Muscle of leg (tissue), 11 donors: ENCODE measurements around the gene ZFYVE19. TPM values are rescaled to one million over a fixed set of nuclear protein-coding genes. Genes with fewer than 3 reads are reported as not detected.

Experiments used
- DNase-seq: peaks from one replicate; pipeline ENCODE4 v3.0.0; 2013
- H3K27ac ChIP-seq: one replicate; pipeline ENCODE4 v1.5.1; 2013; ENCODE audit warnings: mild to moderate bottlenecking, low read length, control low read depth
- H3K27me3 ChIP-seq: one replicate; pipeline ENCODE4 v1.6.1; 2013; ENCODE audit warnings: low read length; ENCODE audit not compliant: control insufficient read depth, insufficient read depth
- H3K36me3 ChIP-seq: one replicate; pipeline ENCODE4 v1.6.1; 2013; ENCODE audit warnings: low read length; ENCODE audit not compliant: control insufficient read depth, insufficient read depth
- H3K4me1 ChIP-seq: one replicate; pipeline ENCODE4 v1.6.1; 2013; ENCODE audit warnings: low read length; ENCODE audit not compliant: control insufficient read depth, insufficient read depth
- H3K4me3 ChIP-seq: one replicate; pipeline ENCODE4 v1.5.1; 2013; ENCODE audit warnings: low read length, control low read depth
- H3K9me3 ChIP-seq: replicated peaks from 2 replicates; pipeline ENCODE4 v1.6.1; 2013; ENCODE audit warnings: low read depth, low read length; ENCODE audit not compliant: control insufficient read depth
- WGBS: methylation state at CpG from one replicate; pipeline ENCODE4 v1.1.5; 2013; ENCODE audit warnings: missing lambda C conversion rate; ENCODE audit not compliant: insufficient coverage; 5-methylcytosine and 5-hydroxymethylcytosine counted together
- polyA plus RNA-seq, 8 donors: library from polyadenylated mRNA; unstranded; fragments of 120-200 nt; gene quantifications; one replicate each; pipeline versions ENCODE4 v1.2.1 to v1.2.3, GENCODE V29; 2013; ENCODE audit warnings: inconsistent platforms in 1 of 8, low replicate concordance in 1 of 8; ENCODE audit not compliant: insufficient read length in 8 of 8, insufficient read depth in 1 of 8
- total RNA-seq: library from RNA; stranded (reverse); fragments of 120-200 nt; gene quantifications from one replicate; pipeline ENCODE4 v1.2.4, GENCODE V29; 2013

The ZFYVE19 gene
- total and polyA plus RNA-seq, 9 donors, result 15.1 to 24.9 (median 18.8) TPM

GRCh38 chr15:40767838-40768500, 38.9 kb upstream of the ZFYVE19 start:
- H3K27ac ChIP-seq, result no peak overlapping the region
- WGBS, result 90% methylated on average over 23 of the region's 29 CpGs
- H3K36me3 ChIP-seq, result peaks cover 24% of the 10 kb centered on the region
- H3K27me3 ChIP-seq, result no peaks in the 10 kb centered on the region
- H3K9me3 ChIP-seq, result no peaks in the 10 kb centered on the region
- peaks cover 52% of the 10 kb centered on the region for H3K4me1 ChIP-seq
- H3K4me3 ChIP-seq, result no peak overlapping the region
- no peak for DNase-seq

DNA sequence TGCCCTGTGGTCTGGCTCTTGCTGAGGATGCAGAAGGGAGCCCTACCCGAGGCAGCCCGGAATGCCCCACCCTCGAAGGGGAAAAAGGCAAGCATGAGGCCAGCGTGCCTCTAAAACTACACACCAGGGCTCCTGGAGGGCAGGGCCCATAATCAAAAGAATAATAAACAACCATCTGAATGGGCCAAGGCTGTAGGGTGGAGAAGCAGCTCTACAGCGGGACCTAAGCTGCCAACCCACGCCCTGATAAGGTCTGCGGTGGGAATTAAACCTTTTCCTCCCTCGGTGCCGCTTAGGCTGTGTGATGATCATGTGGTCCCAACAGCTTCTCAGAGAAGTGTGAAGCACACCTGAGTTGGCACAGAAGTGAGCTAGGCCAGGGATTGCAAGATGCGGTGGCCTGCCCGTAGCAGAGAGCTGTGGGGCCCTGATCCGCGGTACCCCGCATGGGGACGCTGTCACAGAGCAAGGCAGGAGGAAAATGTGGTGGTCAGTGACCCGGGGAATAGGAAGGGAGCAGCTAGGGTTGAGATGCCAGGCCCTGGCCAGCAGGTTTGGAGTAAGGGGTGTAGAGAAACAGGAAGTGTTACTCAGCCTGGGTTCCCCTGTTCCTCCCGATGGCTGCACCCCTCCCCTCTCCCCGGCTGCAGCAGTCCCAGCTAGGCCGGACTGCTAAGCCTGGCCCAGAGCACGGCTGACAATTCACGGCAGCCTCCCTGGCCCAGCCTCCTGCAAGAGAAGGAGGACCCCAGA, 38.2 kb upstream of the ZFYVE19 start:
- WGBS, result 72% methylated on average over 20 of the region's 21 CpGs
- Histone ChIP-seq H3K27ac (peak overlapping the region; percentile 75), H3K4me3 (no peak overlapping the region), H3K27me3 (no peaks in the 10 kb centered on the region), H3K4me1 (peaks cover 45% of the 10 kb centered on the region), H3K9me3 (no peaks in the 10 kb centered on the region), H3K36me3 (peaks cover 31% of the 10 kb centered on the region)
- DNase-seq, result no peak

DNA sequence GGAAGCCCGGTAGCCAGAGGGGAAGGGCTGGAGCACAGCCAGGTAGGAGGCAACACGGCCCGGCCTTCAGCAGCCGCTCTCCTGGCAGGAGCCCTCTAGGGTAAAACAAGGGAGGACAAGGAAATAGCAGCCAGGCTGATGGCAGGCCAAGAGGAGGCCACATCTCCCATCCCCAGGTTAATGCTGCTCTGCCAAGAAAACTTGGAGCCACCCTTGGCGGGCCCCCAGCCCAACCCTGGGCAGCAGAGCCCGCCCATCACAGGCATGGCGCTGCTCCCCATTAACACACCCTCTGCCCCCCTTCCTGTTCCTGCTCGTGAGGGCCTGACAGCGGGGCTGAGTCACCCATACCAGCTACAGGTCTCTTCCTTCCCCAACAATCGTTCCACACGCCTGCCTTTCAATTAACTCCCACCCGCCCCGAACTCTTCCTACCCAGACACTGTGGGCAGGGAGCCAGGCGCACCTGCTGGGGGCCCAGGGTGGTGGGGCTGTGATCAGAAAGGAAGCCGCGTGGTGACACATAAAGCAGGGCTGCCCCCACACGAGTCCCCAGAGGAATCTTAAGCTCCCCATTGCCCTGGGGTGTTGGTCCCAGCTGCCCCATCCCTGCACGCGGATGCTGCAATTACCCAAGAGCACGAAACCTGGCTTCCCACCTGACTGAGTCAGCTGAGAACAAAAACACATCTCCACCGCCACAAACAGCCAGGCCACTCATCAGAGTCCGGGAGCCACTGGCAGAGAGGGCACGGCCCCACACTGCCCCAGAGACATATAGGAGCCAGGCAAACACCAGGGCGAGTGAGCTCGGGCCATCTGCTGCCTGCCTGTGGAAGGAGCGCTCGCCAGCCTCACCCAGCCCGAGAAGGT, 37.4 kb upstream of the ZFYVE19 start, which contains the start of gene C15orf62:
Gene C15orf62, plus strand, starts transcription at position 707 of the 873 bp plus-strand sequence. CDS start 516 bp downstream, outside the sequence.
- Histone ChIP-seq H3K27me3 (no peaks in the 10 kb centered on the region), H3K9me3 (no peaks in the 10 kb centered on the region), H3K4me1 (peaks cover 37% of the 10 kb centered on the region), H3K36me3 (peaks cover 39% of the 10 kb centered on the region), H3K27ac (peak within 1 kb of the TSS; percentile 75), H3K4me3 (no peak within 1 kb of the TSS)
- WGBS, result 47% methylated on average over 23 of the region's 28 CpGs
- DNase-seq, result peak; percentile 48

DNA sequence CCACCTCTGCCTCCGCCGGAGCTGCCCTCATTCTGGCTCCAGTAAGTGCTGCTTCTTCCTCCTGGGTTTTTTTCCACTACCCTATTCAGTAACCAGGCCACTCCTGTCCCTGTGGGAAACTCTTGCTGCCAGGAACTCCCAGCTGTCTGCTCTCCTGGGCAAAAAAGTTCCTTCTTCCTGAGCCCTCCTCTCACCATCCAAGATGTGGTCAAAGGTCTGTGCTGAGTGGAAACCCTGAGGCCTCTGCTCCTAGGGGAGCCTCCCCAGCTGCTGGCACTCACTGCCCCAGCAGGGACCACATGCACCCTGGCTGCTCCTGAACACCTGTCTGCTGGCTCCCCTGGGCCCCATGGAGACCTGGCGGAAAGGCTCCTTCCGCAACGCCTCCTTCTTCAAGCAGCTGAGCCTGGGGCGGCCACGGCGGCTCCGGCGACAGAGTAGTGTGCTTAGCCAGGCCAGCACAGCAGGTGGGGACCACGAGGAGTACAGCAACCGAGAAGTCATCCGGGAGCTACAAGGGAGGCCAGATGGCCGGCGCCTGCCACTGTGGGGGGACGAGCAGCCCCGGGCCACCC, 36.7 kb upstream of the ZFYVE19 start:
- H3K27me3 ChIP-seq, result no peaks in the 10 kb centered on the region
- H3K4me1 ChIP-seq, result peaks cover 33% of the 10 kb centered on the region
- 51% methylated on average over 17 of the region's 17 CpGs for WGBS
- no peak overlapping the region for H3K4me3 ChIP-seq
- peaks cover 46% of the 10 kb centered on the region for H3K36me3 ChIP-seq
- H3K9me3 ChIP-seq, result no peaks in the 10 kb centered on the region
- peak; percentile 48 for DNase-seq
- peak overlapping the region; percentile 75 for H3K27ac ChIP-seq

DNA sequence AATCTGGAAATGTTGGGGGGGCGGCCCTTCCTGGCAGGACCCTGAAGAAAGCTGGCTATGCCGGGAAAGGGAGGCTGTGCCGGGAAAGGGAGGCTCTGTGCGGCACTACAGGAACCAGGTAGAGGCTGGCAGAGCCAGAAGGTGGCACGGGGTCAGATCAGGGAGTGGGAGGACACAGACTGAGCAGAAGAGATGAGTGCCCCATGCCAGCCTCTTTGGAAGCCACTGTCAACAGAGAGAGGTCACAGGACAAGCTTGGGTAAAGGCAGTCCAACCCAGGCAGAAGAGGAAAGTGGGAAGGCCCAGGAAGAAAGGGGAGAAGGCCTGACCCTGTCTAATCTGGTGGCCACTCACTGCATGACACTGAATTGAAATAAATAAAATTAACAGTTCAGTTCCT, 35.6 kb upstream of the ZFYVE19 start:
- DNase-seq, result no peak
- peaks cover 29% of the 10 kb centered on the region for H3K4me1 ChIP-seq
- H3K27ac ChIP-seq, result no peak overlapping the region
- H3K27me3 ChIP-seq, result no peaks in the 10 kb centered on the region
- H3K36me3 ChIP-seq, result peaks cover 56% of the 10 kb centered on the region
- H3K4me3 ChIP-seq, result no peak overlapping the region
- no peaks in the 10 kb centered on the region for H3K9me3 ChIP-seq
- whole genome bisulfite sequencing, result 90% methylated on average over 5 of the region's 5 CpGs

DNA sequence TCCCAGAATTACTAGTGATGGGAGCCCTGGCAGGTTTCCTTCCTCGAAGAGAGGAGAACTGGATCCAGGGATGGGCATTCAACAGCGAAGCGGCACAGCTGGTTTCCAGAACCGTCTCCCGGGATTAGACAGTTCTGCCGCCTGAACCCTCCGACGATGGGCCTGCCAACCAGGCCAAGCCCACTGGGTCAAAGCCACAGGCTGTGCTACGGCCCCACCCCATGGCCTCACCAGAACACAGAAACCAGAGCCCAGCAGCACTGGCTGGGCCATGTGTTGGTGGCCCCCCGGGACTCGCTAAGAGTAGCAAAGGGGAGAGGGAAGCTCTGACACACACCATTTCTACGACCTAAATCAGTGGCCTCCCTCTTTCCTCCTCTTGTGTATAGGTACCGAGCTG, 34.9 kb upstream of the ZFYVE19 start:
- Histone ChIP-seq H3K4me3 (no peak overlapping the region), H3K27me3 (no peaks in the 10 kb centered on the region), H3K27ac (no peak overlapping the region), H3K4me1 (peaks cover 29% of the 10 kb centered on the region), H3K9me3 (no peaks in the 10 kb centered on the region), H3K36me3 (peaks cover 63% of the 10 kb centered on the region)
- no peak for DNase-seq
- 76% methylated on average over 9 of the region's 13 CpGs for WGBS

DNA sequence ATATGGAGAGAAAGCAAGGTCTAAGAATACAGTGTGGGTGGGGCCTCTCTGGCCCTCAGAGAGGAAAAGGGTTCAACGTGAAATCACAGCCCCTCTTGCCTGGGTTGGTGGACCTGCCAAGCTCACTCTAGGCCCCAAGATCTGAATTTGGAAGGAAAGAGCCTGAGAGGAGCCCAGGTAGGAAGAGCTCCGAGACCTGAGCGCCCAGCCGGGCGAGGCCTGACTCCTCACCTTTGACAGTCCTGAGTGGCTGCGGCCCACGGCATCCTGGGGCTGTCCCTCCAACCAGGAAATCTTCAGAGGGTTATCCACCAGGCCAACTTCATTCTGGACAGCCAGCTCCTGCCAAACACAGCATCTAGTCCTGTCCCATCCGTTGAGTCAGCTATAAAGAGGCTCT, 33.4 kb upstream of the ZFYVE19 start:
- Histone ChIP-seq H3K4me3 (no peak overlapping the region), H3K9me3 (no peaks in the 10 kb centered on the region), H3K36me3 (peaks cover 57% of the 10 kb centered on the region), H3K27me3 (no peaks in the 10 kb centered on the region), H3K4me1 (peaks cover 27% of the 10 kb centered on the region), H3K27ac (no peak overlapping the region)
- 87% methylated on average over 7 of the region's 8 CpGs for WGBS
- DNase-seq, result no peak

DNA sequence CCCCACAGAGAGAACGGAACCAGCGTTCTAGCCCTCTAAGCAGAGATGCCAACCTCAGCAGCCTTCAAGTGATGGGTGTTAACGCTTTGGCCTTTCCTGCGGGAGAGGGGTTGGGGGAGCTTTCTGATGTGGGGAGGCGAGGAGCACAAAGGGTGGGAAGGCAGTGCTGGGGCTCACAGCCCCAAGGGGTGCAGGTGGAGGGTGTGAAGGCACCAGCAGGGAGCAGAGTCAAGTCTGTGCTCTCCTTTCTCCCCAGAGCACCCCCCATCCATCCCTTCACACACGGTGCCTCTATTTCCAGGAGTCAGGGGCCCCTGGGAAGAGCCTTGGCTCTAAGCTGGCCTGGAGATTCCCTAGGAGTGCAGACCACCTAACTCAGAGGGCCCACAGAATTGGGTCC, 33.0 kb upstream of the ZFYVE19 start:
- Histone ChIP-seq H3K27me3 (no peaks in the 10 kb centered on the region), H3K36me3 (peaks cover 61% of the 10 kb centered on the region), H3K4me3 (no peak overlapping the region), H3K4me1 (peaks cover 23% of the 10 kb centered on the region), H3K27ac (no peak overlapping the region), H3K9me3 (no peaks in the 10 kb centered on the region)
- WGBS, result 70% methylated on average over 1 of the region's 6 CpGs
- DNase-seq, result no peak

- Histone ChIP-seq H3K9me3 (no peaks in the 10 kb centered on the region), H3K4me3 (no peak overlapping the region), H3K27ac (no peak overlapping the region), H3K4me1 (peaks cover 12% of the 10 kb centered on the region), H3K27me3 (no peaks in the 10 kb centered on the region), H3K36me3 (peaks cover 68% of the 10 kb centered on the region)
- 93% methylated on average over 6 of the region's 10 CpGs for WGBS
- no peak for DNase-seq
Observed at GRCh38 chr15:40775007-40775406, 31.9 kb upstream of the ZFYVE19 start.
